GM12878 (cell line): ENCODE data around the gene MXRA7. TPM values are rescaled to one million over a fixed set of nuclear protein-coding genes. Genes with fewer than 3 reads are reported as not detected.

Source experiments
- CREM ChIP-seq: IDR thresholded peaks from 2 replicates; pipeline ENCODE4 v1.6.1; 2014; ENCODE audit warnings: antibody characterized with exemption, low read depth
- E2F8 ChIP-seq: fragments of 450-650 bp; IDR thresholded peaks from 2 replicates; pipeline ENCODE4 v1.6.1; 2018; ENCODE audit warnings: mild to moderate bottlenecking, low read depth, moderate library complexity; ENCODE audit not compliant: partially characterized antibody
- EZH2 ChIP-seq: IDR thresholded peaks from 2 replicates; pipeline ENCODE4 v1.6.1; 2012; ENCODE audit warnings: low read depth, mild to moderate bottlenecking, control low read depth, inconsistent platforms, low read length, borderline replicate concordance; ENCODE audit not compliant: control insufficient read depth
- HDGF ChIP-seq: fragments of 450-650 bp; IDR thresholded peaks from 2 replicates; pipeline ENCODE4 v1.6.1; 2016; ENCODE audit warnings: antibody characterized with exemption
- IKZF2 ChIP-seq, 2 experiments: fragments of 450-650 bp; IDR thresholded peaks; 2 replicates each; pipeline ENCODE4 v1.6.1; 2017; ENCODE audit warnings: mild to moderate bottlenecking in 2 of 2, moderate library complexity in 2 of 2
- KLF5 ChIP-seq: fragments of 450-650 bp; IDR thresholded peaks from 2 replicates; pipeline ENCODE4 v1.6.1; 2014; ENCODE audit warnings: mild to moderate bottlenecking; ENCODE audit not compliant: partially characterized antibody
- LARP7 ChIP-seq: fragments of 450-650 bp; IDR thresholded peaks from 2 replicates; pipeline ENCODE4 v1.6.1; 2017; ENCODE audit warnings: mild to moderate bottlenecking
- NR2F1 ChIP-seq: fragments of 450-650 bp; conservative IDR thresholded peaks from 2 replicates; pipeline ENCODE4 v1.6.1; 2017; ENCODE audit warnings: mild to moderate bottlenecking
- PAX5 ChIP-seq: IDR thresholded peaks from 2 replicates; pipeline ENCODE4 v1.6.1; 2011; ENCODE audit warnings: low read depth, low read length, borderline replicate concordance
- PKNOX1 ChIP-seq: fragments of 450-650 bp; IDR thresholded peaks from 2 replicates; pipeline ENCODE4 v1.6.1; 2016; ENCODE audit warnings: mild to moderate bottlenecking
- POLR2A ChIP-seq: IDR thresholded peaks from 2 replicates; pipeline ENCODE4 v1.6.1; 2011; ENCODE audit warnings: low read depth, mild to moderate bottlenecking, low read length
- POLR2AphosphoS2 ChIP-seq: IDR thresholded peaks from 2 replicates; pipeline ENCODE4 v1.6.1; 2011; ENCODE audit warnings: low read depth, mild to moderate bottlenecking, low read length, improper control_type of control experiment, moderate library complexity
- POLR2AphosphoS5 ChIP-seq: IDR thresholded peaks from 2 replicates; pipeline ENCODE4 v1.6.1; 2011; ENCODE audit warnings: mild to moderate bottlenecking, low read length, inconsistent platforms
- SIN3A ChIP-seq: IDR thresholded peaks from 2 replicates; pipeline ENCODE4 v1.6.1; 2012; ENCODE audit warnings: low read depth, low read length, improper control_type of control experiment
- SPI1 ChIP-seq: IDR thresholded peaks from 2 replicates; pipeline ENCODE4 v1.6.1; 2011; ENCODE audit warnings: low read depth, mild to moderate bottlenecking, low read length, moderate library complexity, borderline replicate concordance; ENCODE audit not compliant: insufficient read depth
- STAT1 ChIP-seq: fragments of 450-650 bp; conservative IDR thresholded peaks from 2 replicates; pipeline ENCODE4 v1.6.1; 2014; ENCODE audit warnings: antibody characterized with exemption, mild to moderate bottlenecking
- TCF3 ChIP-seq: IDR thresholded peaks from 2 replicates; pipeline ENCODE4 v1.6.1; 2012; ENCODE audit warnings: low read depth, mild to moderate bottlenecking, low read length, borderline replicate concordance; ENCODE audit not compliant: insufficient read depth
- ZBTB40 ChIP-seq: fragments of 450-650 bp; IDR thresholded peaks from 2 replicates; pipeline ENCODE4 v1.6.1; 2016; ENCODE audit warnings: mild to moderate bottlenecking, moderate library complexity, borderline replicate concordance
- polyA plus RNA-seq, 11 experiments: library from polyadenylated mRNA; depleted of rRNA in 4 of 11; unstranded in 6 of 11; stranded (reverse) in 5 of 11; fragments of >200 nt; fragmentation: Nextera tagmentation in 4 of 11; fragmentation: Illumina TruSeq in 1 of 11; extraction: Ambion mirVana in 4 of 11; extraction: Trizol in 1 of 11; gene quantifications; 1 replicate in 1 of 11; 2 replicates in 10 of 11; pipeline versions ENCODE4 v1.2.1 to v1.2.3, GENCODE V29; 2011 to 2016; ENCODE audit warnings: inconsistent platforms in 2 of 11, missing spikeins in 2 of 11, low read depth in 1 of 11
- total RNA-seq, 4 experiments: library from RNA; depleted of rRNA in 3 of 4; stranded (reverse); fragments of >200 nt in 3 of 4; fragmentation: Illumina TruSeq in 1 of 4; extraction: Trizol in 1 of 4; gene quantifications; 2 replicates each; pipeline versions ENCODE4 v1.2.1 to v1.2.3, GENCODE V29; 2013 to 2021

MXRA7 gene
- total and polyA plus RNA-seq, 10 of the 15 experiments (the other 5 are each of a cell fraction or from before 2014, with no cell fraction given), result 0.03 to 2.0 (median 0.33) TPM

DNA sequence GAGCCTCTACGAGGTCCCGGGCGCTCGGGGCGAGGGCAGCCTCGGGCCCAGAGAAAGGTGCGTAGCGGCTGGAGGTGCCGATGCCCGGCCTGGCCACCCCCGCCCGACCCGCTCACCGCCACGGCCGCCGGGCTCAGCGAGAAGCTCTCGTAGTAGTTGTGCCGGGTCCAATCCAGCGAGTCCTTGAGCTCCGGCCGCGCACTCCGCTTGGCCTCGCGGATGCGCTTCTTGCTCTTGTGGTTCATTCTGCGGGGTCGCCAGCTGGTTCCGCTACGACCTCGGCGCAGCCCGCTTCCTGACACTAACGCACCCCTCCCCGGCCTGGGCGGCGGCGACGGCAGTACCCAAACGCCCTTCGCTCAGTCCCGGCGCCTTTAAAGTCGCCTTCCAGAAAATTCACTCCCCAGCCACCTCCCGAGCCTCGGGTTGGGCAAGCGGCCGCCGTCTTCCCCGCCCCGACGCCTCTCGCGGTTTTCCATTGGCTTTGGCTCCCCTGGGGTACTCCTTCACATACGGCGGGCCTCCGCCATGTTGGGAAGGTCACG lies 15.5 kb upstream of the MXRA7 start, which contains the start of gene JMJD6 (continued):
- TF ChIP-seq ZBTB40 (peak; percentile 10; the same call in 1 of the 2 replicates), POLR2A (peak; percentile 82), EZH2 (no peak), STAT1 (no peak; the same call in 1 of the 2 replicates), SPI1 (no peak), POLR2AphosphoS2 (0 out of 2 replicates have a peak, but pooled peaks have one; percentile 29), PKNOX1 (0 out of 2 replicates have a peak, but pooled peaks have one; percentile 1), IKZF2 (IDR thresholded peaks at IDR 0.05) (peak in 1 of 2 experiments; percentile 21; a peak in 1 of 4 replicates), NR2F1 (peak; percentile 82), SIN3A (peak; percentile 79; the same call in 1 of the 2 replicates), KLF5 (no peak), POLR2AphosphoS5 (peak; percentile 92; the same call in 1 of the 2 replicates), LARP7 (peak; percentile 92; the same call in 1 of the 2 replicates), CREM (peak; percentile 96), E2F8 (no peak), HDGF (no peak; the same call in 1 of the 2 replicates), TCF3 (peak; percentile 73; the same call in 1 of the 2 replicates), PAX5 (peak; percentile 26; the same call in 1 of the 2 replicates)
